PC-9 (cell line): ENCODE measurements around the gene ASB13.

Experiments used
- EZH2 ChIP-seq: fragments of 200-600 bp; sonication (generic); IDR thresholded peaks from 2 replicates; pipeline ENCODE4 v1.8.0; 2017; ENCODE audit warnings: antibody characterized with exemption, low read depth
- TF ChIP-seq, protein P1 (sequence below): fragments of 200-600 bp; sonication (generic); conservative IDR thresholded peaks from 2 replicates; pipeline ENCODE4 v1.6.1; 2017; ENCODE audit warnings: mixed run types, antibody characterized with exemption, mild to moderate bottlenecking, moderate library complexity

- no peak for TF ChIP-seq EZH2
- TF ChIP-seq, protein P1, sequence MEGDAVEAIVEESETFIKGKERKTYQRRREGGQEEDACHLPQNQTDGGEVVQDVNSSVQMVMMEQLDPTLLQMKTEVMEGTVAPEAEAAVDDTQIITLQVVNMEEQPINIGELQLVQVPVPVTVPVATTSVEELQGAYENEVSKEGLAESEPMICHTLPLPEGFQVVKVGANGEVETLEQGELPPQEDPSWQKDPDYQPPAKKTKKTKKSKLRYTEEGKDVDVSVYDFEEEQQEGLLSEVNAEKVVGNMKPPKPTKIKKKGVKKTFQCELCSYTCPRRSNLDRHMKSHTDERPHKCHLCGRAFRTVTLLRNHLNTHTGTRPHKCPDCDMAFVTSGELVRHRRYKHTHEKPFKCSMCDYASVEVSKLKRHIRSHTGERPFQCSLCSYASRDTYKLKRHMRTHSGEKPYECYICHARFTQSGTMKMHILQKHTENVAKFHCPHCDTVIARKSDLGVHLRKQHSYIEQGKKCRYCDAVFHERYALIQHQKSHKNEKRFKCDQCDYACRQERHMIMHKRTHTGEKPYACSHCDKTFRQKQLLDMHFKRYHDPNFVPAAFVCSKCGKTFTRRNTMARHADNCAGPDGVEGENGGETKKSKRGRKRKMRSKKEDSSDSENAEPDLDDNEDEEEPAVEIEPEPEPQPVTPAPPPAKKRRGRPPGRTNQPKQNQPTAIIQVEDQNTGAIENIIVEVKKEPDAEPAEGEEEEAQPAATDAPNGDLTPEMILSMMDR = no peak
These were observed 38.8 kb downstream of the ASB13 start for GRCh38 chr10:5627486-5628044.
